VCaP (cell line): ENCODE results near the gene CPN2.

Source experiments
- H3K27ac ChIP-seq: fragments of 450-650 bp; 2 replicates; pipeline ENCODE4 v1.5.1; 2017
- CTCF ChIP-seq: fragments of 450-650 bp; conservative IDR thresholded peaks from 2 replicates; pipeline ENCODE4 v1.5.1; 2017; ENCODE audit warnings: mild to moderate bottlenecking, moderate library complexity

The CPN2 gene

GRCh38 chr3:194367992-194368841 lies 17.1 kb upstream of the CPN2 start:
- no peak overlapping the region for H3K27ac ChIP-seq
- TF ChIP-seq CTCF: no peak

- TF ChIP-seq CTCF: no peak
- no peak overlapping the region for H3K27ac ChIP-seq
Observed at GRCh38 chr3:194365978-194366490, 14.9 kb upstream of the CPN2 start.

- no peak overlapping the region for H3K27ac ChIP-seq
- TF ChIP-seq CTCF: no peak
Observed at GRCh38 chr3:194365526-194365925, 14.4 kb upstream of the CPN2 start.

GRCh38 chr3:194364652-194365434 lies 13.7 kb upstream of the CPN2 start:
- TF ChIP-seq CTCF: no peak
- no peak overlapping the region for H3K27ac ChIP-seq

GRCh38 chr3:194364314-194364651 lies 13.2 kb upstream of the CPN2 start:
- no peak for TF ChIP-seq CTCF
- no peak overlapping the region for H3K27ac ChIP-seq

- no peak overlapping the region for H3K27ac ChIP-seq
- TF ChIP-seq CTCF: no peak
Observed at GRCh38 chr3:194360568-194360967, 9.4 kb upstream of the CPN2 start.

GRCh38 chr3:194357681-194358080 lies 6.6 kb upstream of the CPN2 start:
- TF ChIP-seq CTCF: no peak
- no peak overlapping the region for H3K27ac ChIP-seq
